Measurements from ENCODE around the gene REV1.

GRCh38 chr2:99420031-99420430, 69.8 kb downstream of the REV1 start:
- TF ChIP-seq CTCF (IDR thresholded peaks at IDR 0.05; ENCODE audit: insufficient read depth, low read length, poor library complexity, severe bottlenecking) (no peak), EZH2phosphoT487 (conservative IDR thresholded peaks at IDR 0.05; ENCODE audit: low read length) (no peak)

Measured in SU-DHL-6 (cell line).